H1 (cell line): ENCODE measurements around the gene PTCRA.

Experiments
- CHD2 ChIP-seq: IDR thresholded peaks from 2 replicates; pipeline ENCODE4 v1.6.1; 2012; ENCODE audit warnings: low read length, improper control_type of control experiment
- HDAC2 ChIP-seq, 2 experiments: fragments of 300-600 bp in 1 of 2; sonication (generic) in 1 of 2; IDR thresholded peaks; 2 replicates each; pipeline ENCODE4 v1.6.1; 2011 to 2012; ENCODE audit warnings: low read depth in 2 of 2, low read length in 2 of 2, mild to moderate bottlenecking in 2 of 2, moderate library complexity in 2 of 2, borderline replicate concordance in 1 of 2, inconsistent platforms in 1 of 2
- MAFK ChIP-seq: IDR thresholded peaks from 2 replicates; pipeline ENCODE4 v1.6.1; 2012; ENCODE audit warnings: low read depth, mild to moderate bottlenecking, improper control_type of control experiment, low read length
- RBBP5 ChIP-seq: IDR thresholded peaks from 2 replicates; pipeline ENCODE4 v1.7.1; 2012; ENCODE audit warnings: low read depth, mild to moderate bottlenecking, inconsistent platforms, low read length, moderate library complexity, borderline replicate concordance
- TAF1 ChIP-seq: IDR thresholded peaks from 2 replicates; pipeline ENCODE4 v1.6.1; 2011; ENCODE audit warnings: mild to moderate bottlenecking, low read depth, low read length
- TCF12 ChIP-seq: IDR thresholded peaks from 2 replicates; pipeline ENCODE4 v1.6.1; 2011; ENCODE audit warnings: low read depth, mild to moderate bottlenecking, low read length
- TF ChIP-seq, protein P1 (sequence below): IDR thresholded peaks from 2 replicates; pipeline ENCODE4 v1.6.1; 2011; ENCODE audit warnings: low read depth, mild to moderate bottlenecking, low read length; ENCODE audit not compliant: insufficient read depth
- TF ChIP-seq, protein P2 (sequence below), 3 experiments: IDR thresholded peaks; 1 replicate in 2 of 3; 2 replicates in 1 of 3; pipeline versions ENCODE4 v1.5.1 to v1.6.1; 2011; ENCODE audit warnings: low read length in 3 of 3, mild to moderate bottlenecking in 3 of 3, inconsistent platforms in 2 of 3, low read depth in 1 of 3, moderate library complexity in 1 of 3; ENCODE audit not compliant: insufficient read depth in 1 of 3; ENCODE audit errors: control extremely low read depth in 1 of 3

DNA sequence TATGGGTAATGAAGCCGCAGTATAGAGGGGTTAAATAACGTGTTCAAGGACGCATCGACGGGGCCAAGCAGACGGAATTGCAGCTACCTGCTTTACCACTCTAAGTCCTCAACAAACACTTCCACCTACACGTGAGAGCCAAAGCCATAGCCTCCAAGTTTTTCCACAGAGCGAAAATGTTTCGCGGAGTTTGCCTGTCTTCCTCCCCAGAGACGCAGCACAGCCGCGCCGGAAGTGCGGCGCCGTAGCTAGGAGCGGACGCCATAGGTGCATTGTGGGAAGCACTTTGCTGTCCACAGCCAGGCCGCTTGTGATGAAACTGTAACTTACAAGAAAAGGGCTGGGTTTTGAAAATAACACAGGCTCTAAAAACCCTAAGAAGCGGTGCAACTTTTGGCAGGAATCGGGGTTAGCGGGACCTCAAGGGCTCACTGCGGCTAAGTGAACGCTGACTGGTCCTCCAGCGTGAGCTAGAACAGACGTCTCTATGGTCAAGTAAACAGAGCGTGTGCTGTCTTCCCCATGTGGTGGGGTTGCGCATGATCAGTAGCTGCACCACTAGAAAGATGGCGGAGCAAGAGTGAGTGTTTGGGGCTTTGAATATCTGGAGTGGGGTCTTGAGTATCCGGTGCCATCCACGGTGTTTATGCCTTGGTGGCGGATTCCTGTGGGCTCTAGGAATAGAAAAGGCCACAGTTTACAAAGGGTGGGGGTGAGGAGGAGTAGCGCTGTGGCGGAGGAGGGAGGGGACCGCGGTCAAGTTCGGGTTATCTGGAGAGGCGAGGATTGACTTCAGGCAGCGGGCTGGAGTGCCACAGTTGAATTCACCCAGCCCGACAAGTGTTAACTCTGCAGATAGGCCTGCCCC is 36.2 kb upstream of the PTCRA start, which contains the start of gene RPL7L1:
- TF ChIP-seq, protein P1, sequence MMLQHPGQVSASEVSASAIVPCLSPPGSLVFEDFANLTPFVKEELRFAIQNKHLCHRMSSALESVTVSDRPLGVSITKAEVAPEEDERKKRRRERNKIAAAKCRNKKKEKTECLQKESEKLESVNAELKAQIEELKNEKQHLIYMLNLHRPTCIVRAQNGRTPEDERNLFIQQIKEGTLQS = no peak
- 0 out of 2 replicates have a peak, but pooled peaks have one; percentile 23 for TF ChIP-seq CHD2
- no peak for TF ChIP-seq HDAC2 (IDR thresholded peaks at IDR 0.05; ENCODE audit: borderline replicate concordance in 1 of 2, low read depth in 2 of 2, low read length in 2 of 2)
- TF ChIP-seq RBBP5 = peak; percentile 70; the same call in 1 of the 2 replicates
- TF ChIP-seq, protein P2, sequence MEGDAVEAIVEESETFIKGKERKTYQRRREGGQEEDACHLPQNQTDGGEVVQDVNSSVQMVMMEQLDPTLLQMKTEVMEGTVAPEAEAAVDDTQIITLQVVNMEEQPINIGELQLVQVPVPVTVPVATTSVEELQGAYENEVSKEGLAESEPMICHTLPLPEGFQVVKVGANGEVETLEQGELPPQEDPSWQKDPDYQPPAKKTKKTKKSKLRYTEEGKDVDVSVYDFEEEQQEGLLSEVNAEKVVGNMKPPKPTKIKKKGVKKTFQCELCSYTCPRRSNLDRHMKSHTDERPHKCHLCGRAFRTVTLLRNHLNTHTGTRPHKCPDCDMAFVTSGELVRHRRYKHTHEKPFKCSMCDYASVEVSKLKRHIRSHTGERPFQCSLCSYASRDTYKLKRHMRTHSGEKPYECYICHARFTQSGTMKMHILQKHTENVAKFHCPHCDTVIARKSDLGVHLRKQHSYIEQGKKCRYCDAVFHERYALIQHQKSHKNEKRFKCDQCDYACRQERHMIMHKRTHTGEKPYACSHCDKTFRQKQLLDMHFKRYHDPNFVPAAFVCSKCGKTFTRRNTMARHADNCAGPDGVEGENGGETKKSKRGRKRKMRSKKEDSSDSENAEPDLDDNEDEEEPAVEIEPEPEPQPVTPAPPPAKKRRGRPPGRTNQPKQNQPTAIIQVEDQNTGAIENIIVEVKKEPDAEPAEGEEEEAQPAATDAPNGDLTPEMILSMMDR (IDR thresholded peaks at IDR 0.05; ENCODE audit: control extremely low read depth in 1 of 3, insufficient read depth in 1 of 3, low read depth in 1 of 3, low read length in 3 of 3) = no peak
- peak; percentile 99 for TF ChIP-seq TAF1
- TF ChIP-seq MAFK = no peak
- no peak for TF ChIP-seq TCF12
